HepG2 (cell line): ENCODE results near the gene SEMA4B. TPM values are rescaled to one million over a fixed set of nuclear protein-coding genes. Genes with fewer than 3 reads are reported as not detected.
A peak's percentile ranks its signal among the peaks of the same experiment; 100 is the strongest.

Source experiments
- AHDC1 ChIP-seq: sonication (generic); formaldehyde crosslinking; IDR thresholded peaks from 2 replicates; pipeline ENCODE4 v1.5.1; 2020; ENCODE audit warnings: mild to moderate bottlenecking, missing genetic modification reagents, borderline replicate concordance
- ARID3A ChIP-seq: IDR thresholded peaks from 2 replicates; pipeline ENCODE4 v1.6.1; 2012; ENCODE audit warnings: low read depth, low read length, improper control_type of control experiment
- ARNT ChIP-seq: fragments of 450-650 bp; IDR thresholded peaks from 2 replicates; pipeline ENCODE4 v1.6.1; 2017
- MXI1 ChIP-seq: IDR thresholded peaks from 3 replicates; pipeline ENCODE4 v1.6.1; 2012; ENCODE audit warnings: low read depth, low read length, inconsistent platforms, borderline replicate concordance
- MYPOP ChIP-seq: sonication (generic); formaldehyde crosslinking; IDR thresholded peaks from 2 replicates; pipeline ENCODE4 v1.8.1; 2023; ENCODE audit warnings: mild to moderate bottlenecking, moderate library complexity, missing genetic modification reagents
- MZF1 ChIP-seq: sonication (generic); formaldehyde crosslinking; IDR thresholded peaks from 2 replicates; pipeline ENCODE4 v1.8.1; 2023; ENCODE audit warnings: mild to moderate bottlenecking, missing genetic modification reagents, borderline replicate concordance
- NR2F6 ChIP-seq, 2 experiments: IDR thresholded peaks; 2 replicates each; pipeline ENCODE4 v1.6.1; 2016; ENCODE audit warnings: antibody characterized with exemption in 1 of 2, mild to moderate bottlenecking in 1 of 2
- PAX8 ChIP-seq: sonication (generic); formaldehyde crosslinking; IDR thresholded peaks from 2 replicates; pipeline ENCODE4 v1.8.0; 2022; ENCODE audit warnings: mild to moderate bottlenecking, missing genetic modification reagents, borderline replicate concordance
- PAXIP1 ChIP-seq: sonication (generic); formaldehyde crosslinking; conservative IDR thresholded peaks from 2 replicates; pipeline ENCODE4 v1.4.0; 2020; ENCODE audit warnings: mild to moderate bottlenecking, missing genetic modification reagents, moderate library complexity
- PTBP1 ChIP-seq: fragments of 200-400 bp; formaldehyde crosslinking; IDR thresholded peaks from 2 replicates; pipeline ENCODE4 v1.6.1; 2018; ENCODE audit warnings: low read length, low read depth; ENCODE audit not compliant: poor library complexity, severe bottlenecking
- RFX1 ChIP-seq: fragments of 450-650 bp; IDR thresholded peaks from 2 replicates; pipeline ENCODE4 v1.6.1; 2017
- SKI ChIP-seq: fragments of 450-650 bp; IDR thresholded peaks from one replicate; pipeline ENCODE4 v1.6.1; 2018; ENCODE audit warnings: mild to moderate bottlenecking; ENCODE audit not compliant: partially characterized antibody
- SMC3 ChIP-seq: IDR thresholded peaks from 2 replicates; pipeline ENCODE4 v1.6.1; 2011; ENCODE audit warnings: low read length, improper control_type of control experiment
- TBX3 ChIP-seq: fragments of 450-650 bp; IDR thresholded peaks from 2 replicates; pipeline ENCODE4 v1.6.1; 2017; ENCODE audit warnings: antibody characterized with exemption, mild to moderate bottlenecking, inconsistent platforms, borderline replicate concordance
- ZFP1 ChIP-seq: IDR thresholded peaks from 2 replicates; pipeline ENCODE4 v1.6.1; 2016
- ZNF160 ChIP-seq: sonication (generic); formaldehyde crosslinking; IDR thresholded peaks from 2 replicates; pipeline ENCODE4 v1.8.0; 2022; ENCODE audit warnings: mild to moderate bottlenecking, inconsistent platforms, missing genetic modification reagents
- ZNF546 ChIP-seq: sonication (generic); formaldehyde crosslinking; conservative IDR thresholded peaks from 2 replicates; pipeline ENCODE4 v1.8.1; 2023; ENCODE audit warnings: mild to moderate bottlenecking, missing genetic modification reagents
- ZNF678 ChIP-seq: sonication (generic); formaldehyde crosslinking; IDR thresholded peaks from 2 replicates; pipeline ENCODE4 v1.4.0; 2020; ENCODE audit warnings: mild to moderate bottlenecking, missing genetic modification reagents
- polyA plus RNA-seq, 8 experiments: library from polyadenylated mRNA; depleted of rRNA in 3 of 8; stranded (reverse) in 7 of 8; unstranded in 1 of 8; fragments of >200 nt; fragmentation: Illumina TruSeq in 4 of 8; extraction: Trizol in 4 of 8; gene quantifications; 2 replicates each; pipeline versions ENCODE4 v1.2.1 to v1.2.3, GENCODE V29; 2011 to 2016; ENCODE audit warnings: low read depth in 4 of 8, missing spikeins in 1 of 8, mixed read lengths in 1 of 8; ENCODE audit not compliant: insufficient read depth in 1 of 8
- total RNA-seq, 5 experiments: library from RNA; depleted of rRNA; stranded (reverse); fragments of >200 nt; fragmentation: Illumina TruSeq; extraction: Trizol; gene quantifications; 2 replicates each; pipeline ENCODE4 v1.2.3, GENCODE V29; 2016; ENCODE audit warnings: low read depth in 1 of 5

The SEMA4B gene
- total and polyA plus RNA-seq, 2 of the 13 experiments (the other 11 are each of a cell fraction or from before 2014, with no cell fraction given): 2.1 to 17.0 TPM

- TF ChIP-seq MXI1: 0 out of 3 replicates have a peak, but pooled peaks have one; percentile 20
- 0 out of 2 replicates have a peak, but pooled peaks have one; percentile 52 for TF ChIP-seq AHDC1 (CRISPR knock-in tag)
- TF ChIP-seq SKI: peak; percentile 81
- TF ChIP-seq MYPOP (CRISPR knock-in tag): peak; percentile 40; the same call in 1 of the 2 replicates
- TF ChIP-seq ARNT: no peak
- TF ChIP-seq PTBP1: no peak
- no peak for TF ChIP-seq TBX3
- TF ChIP-seq PAX8 (CRISPR knock-in tag): no peak
- TF ChIP-seq ZFP1 (CRISPR knock-in tag): no peak
- no peak for TF ChIP-seq ARID3A
- no peak for TF ChIP-seq ZNF546
- TF ChIP-seq NR2F6 (IDR thresholded peaks at IDR 0.05): peak; percentile 44; the same call in 1 of the 2 replicates
- no peak for TF ChIP-seq NR2F6 (CRISPR knock-in tag; IDR thresholded peaks at IDR 0.05)
- TF ChIP-seq ZNF678 (CRISPR knock-in tag): no peak
- 0 out of 2 replicates have a peak, but pooled peaks have one; percentile 7 for TF ChIP-seq SMC3
- peak; percentile 62 for TF ChIP-seq PAXIP1 (CRISPR knock-in tag)
- TF ChIP-seq ZNF160 (CRISPR knock-in tag): no peak
- TF ChIP-seq MZF1 (CRISPR knock-in tag): no peak
- no peak for TF ChIP-seq RFX1
Measured at GRCh38 chr15:90154861-90155626, 46.1 kb upstream of the SEMA4B start (continued).
